Duodenal mucosa (tissue), 2 donors: ENCODE measurements around the gene CRYBB1.

Experiments used
- H3K27ac ChIP-seq: one replicate; pipeline ENCODE4 v1.7.0; 2013; ENCODE audit warnings: low read depth, low read length
- H3K27me3 ChIP-seq, 2 donors: one replicate each; pipeline ENCODE4 v1.7.0; 2013; ENCODE audit warnings: low read length in 2 of 2, control low read depth in 1 of 2; ENCODE audit not compliant: insufficient read depth in 2 of 2, control insufficient read depth in 1 of 2
- H3K36me3 ChIP-seq, 2 donors: one replicate each; pipeline ENCODE4 v1.7.0; 2013; ENCODE audit warnings: low read length in 2 of 2, control low read depth in 1 of 2; ENCODE audit not compliant: insufficient read depth in 2 of 2, control insufficient read depth in 1 of 2
- H3K4me1 ChIP-seq, 2 donors: one replicate each; pipeline ENCODE4 v1.7.0; 2013; ENCODE audit warnings: low read length in 2 of 2, control low read depth in 1 of 2; ENCODE audit not compliant: insufficient read depth in 2 of 2, control insufficient read depth in 1 of 2
- H3K4me3 ChIP-seq, 2 donors: one replicate each; pipeline ENCODE4 v1.7.0; 2013; ENCODE audit warnings: low read length in 2 of 2, low read depth in 1 of 2
- H3K9ac ChIP-seq, 2 donors: one replicate each; pipeline ENCODE4 v1.7.0; 2013; ENCODE audit warnings: low read length in 2 of 2, low read depth in 1 of 2
- H3K9me3 ChIP-seq, 2 donors: one replicate each; pipeline ENCODE4 v1.7.0; 2013; ENCODE audit warnings: low read length in 2 of 2, control low read depth in 1 of 2; ENCODE audit not compliant: control insufficient read depth in 1 of 2

The CRYBB1 gene

GRCh38 chr22:26580240-26580962, 37.4 kb downstream of the CRYBB1 start:
- no peak overlapping the region for H3K27ac ChIP-seq
- H3K9ac ChIP-seq = no peak overlapping the region
- peaks cover 5 to 10% of the 10 kb centered on the region in 2 donors for H3K36me3 ChIP-seq
- no peaks in the 10 kb centered on the region for H3K27me3 ChIP-seq
- H3K4me1 ChIP-seq = peaks cover 12% of the 10 kb centered on the region in 2 donors
- no peaks in the 10 kb centered on the region for H3K9me3 ChIP-seq
- H3K4me3 ChIP-seq = no peak overlapping the region

GRCh38 chr22:26579331-26579886, 38.4 kb downstream of the CRYBB1 start:
- H3K27ac ChIP-seq = no peak overlapping the region
- H3K4me1 ChIP-seq = peaks cover 3 to 17% of the 10 kb centered on the region in 2 donors

GRCh38 chr22:26577081-26577480, 40.7 kb downstream of the CRYBB1 start:
- Histone ChIP-seq H3K4me3 (no peak overlapping the region), H3K36me3 (peaks cover 0 to 6% of the 10 kb centered on the region in 2 donors), H3K9ac (no peak overlapping the region), H3K27ac (no peak overlapping the region), H3K9me3 (no peaks in the 10 kb centered on the region), H3K27me3 (no peaks in the 10 kb centered on the region), H3K4me1 (peaks cover 16 to 35% of the 10 kb centered on the region in 2 donors)

More at GRCh38 chr22:26579331-26579886, 38.4 kb downstream of the CRYBB1 start:
- H3K9me3 ChIP-seq = no peaks in the 10 kb centered on the region
- H3K36me3 ChIP-seq = peaks cover 5 to 10% of the 10 kb centered on the region in 2 donors
- peak overlapping the region in 1 of 2 donors; percentile 40 for H3K4me3 ChIP-seq
- H3K9ac ChIP-seq = no peak overlapping the region
- no peaks in the 10 kb centered on the region for H3K27me3 ChIP-seq

GRCh38 chr22:26576026-26576680, 41.7 kb downstream of the CRYBB1 start:
- Histone ChIP-seq H3K27me3 (no peaks in the 10 kb centered on the region), H3K36me3 (no peaks in the 10 kb centered on the region), H3K4me3 (no peak overlapping the region), H3K27ac (no peak overlapping the region), H3K9me3 (no peaks in the 10 kb centered on the region), H3K4me1 (peaks cover 16 to 35% of the 10 kb centered on the region in 2 donors), H3K9ac (no peak overlapping the region)

- H3K36me3 ChIP-seq = peaks cover 0 to 4% of the 10 kb centered on the region in 2 donors
- no peaks in the 10 kb centered on the region for H3K27me3 ChIP-seq
- H3K4me1 ChIP-seq = peaks cover 16 to 32% of the 10 kb centered on the region in 2 donors
- no peak overlapping the region for H3K9ac ChIP-seq
- no peak overlapping the region for H3K4me3 ChIP-seq
- H3K27ac ChIP-seq = no peak overlapping the region
- H3K9me3 ChIP-seq = no peaks in the 10 kb centered on the region
These were observed 43.7 kb downstream of the CRYBB1 start for GRCh38 chr22:26574001-26574723.

GRCh38 chr22:26573026-26573662, 44.7 kb downstream of the CRYBB1 start:
- no peak overlapping the region for H3K27ac ChIP-seq

GRCh38 chr22:26570864-26571525, 46.8 kb downstream of the CRYBB1 start:
- no peak overlapping the region for H3K27ac ChIP-seq

More at GRCh38 chr22:26573026-26573662, 44.7 kb downstream of the CRYBB1 start:
- H3K36me3 ChIP-seq = peaks cover 0 to 4% of the 10 kb centered on the region in 2 donors
- H3K4me3 ChIP-seq = peak overlapping the region in 1 of 2 donors; percentile 21
- H3K27me3 ChIP-seq = no peaks in the 10 kb centered on the region
- no peak overlapping the region for H3K9ac ChIP-seq
- no peaks in the 10 kb centered on the region for H3K9me3 ChIP-seq
- peaks cover 16 to 28% of the 10 kb centered on the region in 2 donors for H3K4me1 ChIP-seq

GRCh38 chr22:26570115-26570514, 47.7 kb downstream of the CRYBB1 start:
- Histone ChIP-seq H3K4me1 (peaks cover 13 to 28% of the 10 kb centered on the region in 2 donors), H3K36me3 (peaks cover 0 to 8% of the 10 kb centered on the region in 2 donors), H3K9me3 (no peaks in the 10 kb centered on the region), H3K27me3 (no peaks in the 10 kb centered on the region), H3K9ac (no peak overlapping the region), H3K4me3 (no peak overlapping the region), H3K27ac (no peak overlapping the region)

More at GRCh38 chr22:26570864-26571525, 46.8 kb downstream of the CRYBB1 start:
- Histone ChIP-seq H3K9me3 (no peaks in the 10 kb centered on the region), H3K4me1 (peaks cover 14 to 28% of the 10 kb centered on the region in 2 donors), H3K36me3 (peaks cover 0 to 4% of the 10 kb centered on the region in 2 donors), H3K27me3 (no peaks in the 10 kb centered on the region), H3K9ac (no peak overlapping the region), H3K4me3 (no peak overlapping the region)

GRCh38 chr22:26568207-26568706, 49.6 kb downstream of the CRYBB1 start:
- H3K27me3 ChIP-seq = no peaks in the 10 kb centered on the region
- H3K9ac ChIP-seq = no peak overlapping the region
- peaks cover 2 to 11% of the 10 kb centered on the region in 2 donors for H3K4me1 ChIP-seq
- no peaks in the 10 kb centered on the region for H3K9me3 ChIP-seq
- H3K4me3 ChIP-seq = no peak overlapping the region
- H3K36me3 ChIP-seq = peaks cover 5 to 14% of the 10 kb centered on the region in 2 donors
- H3K27ac ChIP-seq = no peak overlapping the region
